SK-N-SH (cell line): Measurements from ENCODE around the gene TLNRD1. TPM values are rescaled to one million over a fixed set of nuclear protein-coding genes. Genes with fewer than 3 reads are reported as not detected.

Source experiments
- CTCF ChIA-PET: fragments of 300-600, 350-600 bp; formaldehyde crosslinking; extraction: SDS; loops from one replicate; lab custom pipeline; 2021; lab: Yijun Ruan, JAX
- POLR2A ChIA-PET: fragments of 350-600 bp; sonication (Branson Sonifier 250); formaldehyde crosslinking; extraction: SDS; loops from one replicate; lab custom pipeline; 2020; ENCODE audit warnings: antibody characterized with exemption, inconsistent platforms; lab: Yijun Ruan, JAX
- DNase-seq: peaks from one replicate; pipeline ENCODE4 v3.0.0; 2012
- H2AFZ ChIP-seq: fragments of 200-600 bp; sonication (generic); 2 replicates; pipeline ENCODE4 v1.8.1; 2016; ENCODE audit warnings: antibody characterized with exemption, mild to moderate bottlenecking, low read depth
- H3F3A ChIP-seq: fragments of 200-600 bp; sonication (generic); replicated peaks from 2 replicates; pipeline ENCODE3; 2016; ENCODE audit warnings: antibody characterized with exemption, mild to moderate bottlenecking; ENCODE audit not compliant: insufficient read depth
- H3K27ac ChIP-seq, 2 experiments: fragments of 200-500 bp in 1 of 2; fragments of 200-600 bp in 1 of 2; sonication (Bioruptor generic) in 1 of 2; sonication (generic), shearing (Covaris generic) in 1 of 2; 2 replicates each; pipeline versions ENCODE4 v1.5.1 to v1.6.1; 2014 to 2016; ENCODE audit warnings: low read depth in 2 of 2, inconsistent platforms in 1 of 2, low read length in 1 of 2, mild to moderate bottlenecking in 1 of 2, mixed read lengths in 1 of 2
- H3K27me3 ChIP-seq: fragments of 200-600 bp; sonication (generic), shearing (Covaris generic); 2 replicates; pipeline ENCODE4 v1.6.1; 2016; ENCODE audit warnings: mixed run types; ENCODE audit not compliant: insufficient read depth
- H3K36me3 ChIP-seq, 2 experiments: fragments of 200-500 bp in 1 of 2; fragments of 200-600 bp in 1 of 2; sonication (Bioruptor generic) in 1 of 2; sonication (generic) in 1 of 2; replicated peaks in 1 of 2; 2 replicates each; pipeline versions ENCODE3 to v1.5.1; 2014 to 2016; ENCODE audit warnings: low read length in 1 of 2, mild to moderate bottlenecking in 1 of 2; ENCODE audit not compliant: insufficient read depth in 2 of 2, control insufficient read depth in 1 of 2
- H3K4me1 ChIP-seq, 2 experiments: fragments of 200-500 bp in 1 of 2; fragments of 200-600 bp in 1 of 2; sonication (Bioruptor generic) in 1 of 2; sonication (generic), shearing (Covaris generic) in 1 of 2; 2 replicates each; pipeline versions ENCODE4 v1.5.1 to v1.6.1; 2014 to 2016; ENCODE audit warnings: low read depth in 1 of 2, low read length in 1 of 2, mixed run types in 1 of 2; ENCODE audit not compliant: insufficient read depth in 2 of 2, control insufficient read depth in 1 of 2
- H3K4me2 ChIP-seq: fragments of 200-600 bp; sonication (generic), shearing (Covaris generic); 2 replicates; pipeline ENCODE4 v1.6.1; 2017; ENCODE audit warnings: mixed run types
- H3K4me3 ChIP-seq, 2 experiments: fragments of 200-500 bp in 1 of 2; fragments of 200-600 bp in 1 of 2; sonication (Bioruptor generic) in 1 of 2; sonication (generic), shearing (Covaris generic) in 1 of 2; 2 replicates each; pipeline versions ENCODE4 v1.5.1 to v1.8.1; 2014 to 2016; ENCODE audit warnings: low read depth in 2 of 2, inconsistent platforms in 1 of 2, low read length in 1 of 2, mild to moderate bottlenecking in 1 of 2, mixed read lengths in 1 of 2, moderate library complexity in 1 of 2
- H3K79me2 ChIP-seq: fragments of 200-600 bp; sonication (generic); 2 replicates; pipeline ENCODE4 v1.8.1; 2017; ENCODE audit warnings: mild to moderate bottlenecking; ENCODE audit not compliant: insufficient read depth
- H3K9ac ChIP-seq: fragments of 200-600 bp; sonication (generic); 2 replicates; pipeline ENCODE4 v1.6.1; 2017; ENCODE audit warnings: mixed run types
- H3K9me2 ChIP-seq: fragments of 200-600 bp; sonication (generic); 2 replicates; pipeline ENCODE4 v1.6.1; 2017; ENCODE audit warnings: mixed run types
- H3K9me3 ChIP-seq: fragments of 200-600 bp; sonication (generic); 2 replicates; pipeline ENCODE4 v1.6.1; 2017; ENCODE audit warnings: mixed run types, mild to moderate bottlenecking, moderate library complexity
- H4K20me1 ChIP-seq: fragments of 200-600 bp; sonication (generic); 2 replicates; pipeline ENCODE4 v1.6.1; 2017; ENCODE audit warnings: mild to moderate bottlenecking, mixed run types; ENCODE audit not compliant: insufficient read depth
- CHD2 ChIP-seq: fragments of 150-350 bp; IDR thresholded peaks from 2 replicates; pipeline ENCODE4 v1.6.1; 2018; ENCODE audit warnings: low read length; ENCODE audit not compliant: partially characterized antibody
- EP300 ChIP-seq, 2 experiments: IDR thresholded peaks; 2 replicates each; pipeline versions ENCODE4 v1.4.0 to v1.6.1; 2012; ENCODE audit warnings: borderline replicate concordance in 1 of 2, low read depth in 1 of 2, low read length in 1 of 2
- FOSL2 ChIP-seq: IDR thresholded peaks from 2 replicates; pipeline ENCODE4 v1.4.0; 2012; ENCODE audit warnings: low read depth, mild to moderate bottlenecking, moderate library complexity, borderline replicate concordance
- GABPA ChIP-seq: IDR thresholded peaks from 2 replicates; pipeline ENCODE4 v1.4.0; 2012; ENCODE audit warnings: low read depth, mild to moderate bottlenecking
- POLR2AphosphoS5 ChIP-seq: IDR thresholded peaks from 2 replicates; pipeline ENCODE4 v1.6.1; 2012; ENCODE audit warnings: low read depth, low read length
- TCF12 ChIP-seq: IDR thresholded peaks from 2 replicates; pipeline ENCODE4 v1.4.0; 2012
- YY1 ChIP-seq: IDR thresholded peaks from 2 replicates; pipeline ENCODE4 v1.4.0; 2012; ENCODE audit warnings: low read depth, mild to moderate bottlenecking
- WGBS: methylation state at CpG from one replicate; pipeline ENCODE4 v1.1.6; 2017; ENCODE audit warnings: low lambda C conversion rate; 5-methylcytosine and 5-hydroxymethylcytosine counted together
- polyA plus RNA-seq, 3 experiments: library from polyadenylated mRNA; depleted of rRNA; stranded (reverse); fragments of >200 nt; gene quantifications; 2 replicates each; pipeline ENCODE4 v1.2.3, GENCODE V29; 2012
- TF ChIP-seq, protein P1 (sequence below): IDR thresholded peaks from 2 replicates; pipeline ENCODE4 v1.4.0; 2012; ENCODE audit warnings: low read depth, borderline replicate concordance
- TF ChIP-seq, protein P2 (sequence below): IDR thresholded peaks from 2 replicates; pipeline ENCODE4 v1.4.0; 2012; ENCODE audit warnings: low read depth
- TF ChIP-seq, protein P3 (sequence below): IDR thresholded peaks from 2 replicates; pipeline ENCODE4; 2012
- TF ChIP-seq, protein P4 (sequence below): fragments of 150-350 bp; IDR thresholded peaks from 2 replicates; pipeline ENCODE4 v1.6.1; 2016; ENCODE audit warnings: mild to moderate bottlenecking, low read depth, low read length
- TF ChIP-seq, protein P5 (sequence below): IDR thresholded peaks from 2 replicates; pipeline ENCODE4 v1.4.0; 2012; ENCODE audit warnings: low read depth, borderline replicate concordance
- TF ChIP-seq, protein P6 (sequence below): fragments of 150-350 bp; IDR thresholded peaks from 2 replicates; pipeline ENCODE4 v1.6.1; 2017; ENCODE audit warnings: antibody characterized with exemption, low read length, low read depth, borderline replicate concordance

TLNRD1 gene
- polyA plus RNA-seq, 1 of the 3 experiments (the other 2 are of a cell fraction) = 5.0 TPM

DNA sequence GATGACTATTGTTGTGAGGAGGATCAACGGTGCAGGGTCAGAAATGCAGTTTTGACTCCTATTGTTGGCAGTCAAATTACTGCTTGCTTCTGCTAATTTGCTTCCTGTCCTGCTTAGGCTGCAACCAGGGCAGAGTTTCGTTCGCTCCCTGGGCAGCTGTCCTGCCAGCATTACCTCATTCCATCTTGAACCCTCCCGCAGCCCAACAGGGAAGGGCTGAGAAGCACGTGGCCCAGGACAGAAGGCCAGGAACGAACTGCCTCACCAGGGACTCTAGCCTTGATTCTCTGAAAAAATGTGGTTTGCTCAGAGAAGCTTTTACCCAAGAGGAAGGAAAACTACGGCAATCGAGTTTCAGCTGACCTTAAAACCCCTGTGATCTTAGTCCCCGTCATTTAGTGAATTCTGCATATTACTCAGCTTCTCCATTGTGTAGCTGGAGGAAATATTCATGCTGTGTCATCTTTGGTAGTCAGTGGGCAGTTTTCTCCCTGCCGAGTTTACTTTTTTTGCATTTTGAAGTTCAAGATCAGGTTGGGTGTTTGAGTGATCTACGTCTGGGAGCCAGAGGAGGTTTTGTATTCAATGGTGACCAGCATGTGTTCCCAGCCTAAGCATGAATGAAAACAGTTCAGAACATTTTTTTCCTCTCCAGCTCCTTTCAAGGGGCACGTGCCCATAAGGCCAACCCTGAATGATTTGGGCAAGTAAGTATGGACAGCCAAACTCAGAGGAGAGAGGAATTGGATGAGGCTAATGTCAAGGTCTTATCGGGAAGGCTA, 23.0 kb downstream of the TLNRD1 start (continued):
- TF ChIP-seq, protein P1, sequence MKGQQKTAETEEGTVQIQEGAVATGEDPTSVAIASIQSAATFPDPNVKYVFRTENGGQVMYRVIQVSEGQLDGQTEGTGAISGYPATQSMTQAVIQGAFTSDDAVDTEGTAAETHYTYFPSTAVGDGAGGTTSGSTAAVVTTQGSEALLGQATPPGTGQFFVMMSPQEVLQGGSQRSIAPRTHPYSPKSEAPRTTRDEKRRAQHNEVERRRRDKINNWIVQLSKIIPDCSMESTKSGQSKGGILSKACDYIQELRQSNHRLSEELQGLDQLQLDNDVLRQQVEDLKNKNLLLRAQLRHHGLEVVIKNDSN = no peak
- TF ChIP-seq EP300 (IDR thresholded peaks at IDR 0.05; ENCODE audit: borderline replicate concordance in 1 of 2, low read depth in 1 of 2, low read length in 1 of 2) = no peak
- TF ChIP-seq CHD2 = no peak
- TF ChIP-seq, protein P2, sequence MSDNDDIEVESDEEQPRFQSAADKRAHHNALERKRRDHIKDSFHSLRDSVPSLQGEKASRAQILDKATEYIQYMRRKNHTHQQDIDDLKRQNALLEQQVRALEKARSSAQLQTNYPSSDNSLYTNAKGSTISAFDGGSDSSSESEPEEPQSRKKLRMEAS = no peak
- TF ChIP-seq, protein P3, sequence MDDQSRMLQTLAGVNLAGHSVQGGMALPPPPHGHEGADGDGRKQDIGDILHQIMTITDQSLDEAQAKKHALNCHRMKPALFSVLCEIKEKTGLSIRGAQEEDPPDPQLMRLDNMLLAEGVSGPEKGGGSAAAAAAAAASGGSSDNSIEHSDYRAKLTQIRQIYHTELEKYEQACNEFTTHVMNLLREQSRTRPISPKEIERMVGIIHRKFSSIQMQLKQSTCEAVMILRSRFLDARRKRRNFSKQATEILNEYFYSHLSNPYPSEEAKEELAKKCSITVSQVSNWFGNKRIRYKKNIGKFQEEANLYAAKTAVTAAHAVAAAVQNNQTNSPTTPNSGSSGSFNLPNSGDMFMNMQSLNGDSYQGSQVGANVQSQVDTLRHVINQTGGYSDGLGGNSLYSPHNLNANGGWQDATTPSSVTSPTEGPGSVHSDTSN = no peak
- no peak for TF ChIP-seq GABPA

DNA sequence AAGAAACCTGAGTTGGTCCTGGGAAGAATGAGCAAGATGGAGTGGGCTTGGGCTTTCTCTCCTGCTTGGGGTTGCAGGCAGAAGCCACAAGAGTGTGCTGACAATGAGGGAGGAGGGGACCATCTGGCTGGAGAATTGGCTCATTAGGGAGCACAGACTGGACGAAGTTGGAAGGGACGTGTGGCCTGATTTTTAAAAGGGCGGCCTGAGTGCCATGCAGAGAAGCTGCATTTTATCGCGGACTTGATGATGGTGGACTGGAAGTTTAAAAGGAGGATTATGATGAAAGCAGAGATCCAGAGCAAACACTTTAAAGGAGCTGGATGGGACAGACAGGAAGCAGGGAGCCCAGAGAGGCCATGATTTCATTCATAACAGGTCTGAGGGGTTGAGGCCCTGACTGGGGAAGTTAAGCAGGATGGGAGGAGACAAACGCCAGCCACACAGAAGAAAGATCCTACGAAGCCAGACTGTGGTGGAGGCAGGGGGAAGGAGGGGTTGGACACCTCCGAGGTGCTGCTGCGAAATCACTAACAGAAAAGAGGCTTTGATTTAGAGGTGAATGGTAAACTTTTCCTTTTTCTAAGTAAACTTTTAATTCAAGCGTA, 23.6 kb downstream of the TLNRD1 start:
- H3K4me3 ChIP-seq = no peak overlapping the region
- H3K36me3 ChIP-seq = no peaks in the 10 kb centered on the region
- H3K27me3 ChIP-seq = no peaks in the 10 kb centered on the region
- H3K9ac ChIP-seq = no peak overlapping the region
- 91% methylated on average over 10 of the region's 10 CpGs for WGBS
- DNase-seq = no peak
- POLR2A ChIA-PET = no interaction called here
- H3K4me2 ChIP-seq = no peak overlapping the region
- H2AFZ ChIP-seq = no peak overlapping the region
- no peaks in the 10 kb centered on the region for H3F3A ChIP-seq
- no peaks in the 10 kb centered on the region for H3K9me3 ChIP-seq
- TF ChIP-seq, protein P4, sequence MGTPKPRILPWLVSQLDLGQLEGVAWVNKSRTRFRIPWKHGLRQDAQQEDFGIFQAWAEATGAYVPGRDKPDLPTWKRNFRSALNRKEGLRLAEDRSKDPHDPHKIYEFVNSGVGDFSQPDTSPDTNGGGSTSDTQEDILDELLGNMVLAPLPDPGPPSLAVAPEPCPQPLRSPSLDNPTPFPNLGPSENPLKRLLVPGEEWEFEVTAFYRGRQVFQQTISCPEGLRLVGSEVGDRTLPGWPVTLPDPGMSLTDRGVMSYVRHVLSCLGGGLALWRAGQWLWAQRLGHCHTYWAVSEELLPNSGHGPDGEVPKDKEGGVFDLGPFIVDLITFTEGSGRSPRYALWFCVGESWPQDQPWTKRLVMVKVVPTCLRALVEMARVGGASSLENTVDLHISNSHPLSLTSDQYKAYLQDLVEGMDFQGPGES = no peak
- TF ChIP-seq YY1 = no peak
- CTCF ChIA-PET = interaction anchor here (1.1 to 1.2 kb wide), 2 partner anchors 8 to 82 kb away, joined by 3 to 4 read pairs; no protein-coding TSS in a partner anchor
- H3K79me2 ChIP-seq = no peaks in the 10 kb centered on the region
- no peaks in the 10 kb centered on the region for H3K4me1 ChIP-seq
- no peak overlapping the region for H3K27ac ChIP-seq
- no peaks in the 10 kb centered on the region for H3K9me2 ChIP-seq
- H4K20me1 ChIP-seq = no peaks in the 10 kb centered on the region

DNA sequence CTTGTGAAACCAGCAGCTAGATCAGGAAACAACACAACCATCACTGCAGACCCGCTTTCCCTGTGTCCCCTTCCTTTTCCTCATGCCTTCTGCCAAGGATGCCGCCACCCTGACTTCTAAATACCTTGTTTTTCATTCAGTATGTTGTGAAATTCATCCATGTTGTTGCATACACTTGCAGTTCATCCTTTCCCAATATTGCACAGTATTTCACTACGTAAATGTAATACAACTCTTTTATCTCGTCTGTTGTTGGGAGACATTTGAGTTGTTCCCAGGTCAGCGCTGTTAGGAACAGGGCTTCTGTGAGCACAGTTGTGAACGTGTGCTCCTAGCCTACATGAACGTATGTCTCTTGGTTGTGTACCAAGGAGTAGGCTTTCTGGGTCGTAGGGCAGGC, 24.2 kb downstream of the TLNRD1 start:
- Histone ChIP-seq H3K9ac (no peak overlapping the region), H2AFZ (no peak overlapping the region), H3K4me2 (no peak overlapping the region), H3F3A (no peaks in the 10 kb centered on the region), H3K79me2 (no peaks in the 10 kb centered on the region)
- TF ChIP-seq, protein P5, sequence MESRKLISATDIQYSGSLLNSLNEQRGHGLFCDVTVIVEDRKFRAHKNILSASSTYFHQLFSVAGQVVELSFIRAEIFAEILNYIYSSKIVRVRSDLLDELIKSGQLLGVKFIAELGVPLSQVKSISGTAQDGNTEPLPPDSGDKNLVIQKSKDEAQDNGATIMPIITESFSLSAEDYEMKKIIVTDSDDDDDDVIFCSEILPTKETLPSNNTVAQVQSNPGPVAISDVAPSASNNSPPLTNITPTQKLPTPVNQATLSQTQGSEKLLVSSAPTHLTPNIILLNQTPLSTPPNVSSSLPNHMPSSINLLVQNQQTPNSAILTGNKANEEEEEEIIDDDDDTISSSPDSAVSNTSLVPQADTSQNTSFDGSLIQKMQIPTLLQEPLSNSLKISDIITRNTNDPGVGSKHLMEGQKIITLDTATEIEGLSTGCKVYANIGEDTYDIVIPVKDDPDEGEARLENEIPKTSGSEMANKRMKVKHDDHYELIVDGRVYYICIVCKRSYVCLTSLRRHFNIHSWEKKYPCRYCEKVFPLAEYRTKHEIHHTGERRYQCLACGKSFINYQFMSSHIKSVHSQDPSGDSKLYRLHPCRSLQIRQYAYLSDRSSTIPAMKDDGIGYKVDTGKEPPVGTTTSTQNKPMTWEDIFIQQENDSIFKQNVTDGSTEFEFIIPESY = no peak
- TF ChIP-seq POLR2AphosphoS5 (no peak), FOSL2 (no peak), TCF12 (no peak)
- TF ChIP-seq, protein P6, sequence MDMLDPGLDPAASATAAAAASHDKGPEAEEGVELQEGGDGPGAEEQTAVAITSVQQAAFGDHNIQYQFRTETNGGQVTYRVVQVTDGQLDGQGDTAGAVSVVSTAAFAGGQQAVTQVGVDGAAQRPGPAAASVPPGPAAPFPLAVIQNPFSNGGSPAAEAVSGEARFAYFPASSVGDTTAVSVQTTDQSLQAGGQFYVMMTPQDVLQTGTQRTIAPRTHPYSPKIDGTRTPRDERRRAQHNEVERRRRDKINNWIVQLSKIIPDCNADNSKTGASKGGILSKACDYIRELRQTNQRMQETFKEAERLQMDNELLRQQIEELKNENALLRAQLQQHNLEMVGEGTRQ = no peak
- TF ChIP-seq, all 33 proteins: peak for 0
- Histone ChIP-seq H3K4me1 (no peaks in the 10 kb centered on the region), H3K27ac (no peak overlapping the region), H3K4me3 (no peak overlapping the region), H3K9me2 (no peaks in the 10 kb centered on the region), H3K36me3 (no peaks in the 10 kb centered on the region), H4K20me1 (no peaks in the 10 kb centered on the region), H3K27me3 (no peaks in the 10 kb centered on the region), H3K9me3 (no peaks in the 10 kb centered on the region)
- 89% methylated on average over 8 of the region's 8 CpGs for WGBS
- ChIA-PET POLR2A (no interaction called here), CTCF (interaction anchor here (1.1 kb wide), 1 partner anchor 81 kb away, joined by 3 read pairs; no protein-coding TSS in a partner anchor)
- DNase-seq = no peak
